Measurements from ENCODE around the gene ATPAF2.

The ATPAF2 gene

DNA sequence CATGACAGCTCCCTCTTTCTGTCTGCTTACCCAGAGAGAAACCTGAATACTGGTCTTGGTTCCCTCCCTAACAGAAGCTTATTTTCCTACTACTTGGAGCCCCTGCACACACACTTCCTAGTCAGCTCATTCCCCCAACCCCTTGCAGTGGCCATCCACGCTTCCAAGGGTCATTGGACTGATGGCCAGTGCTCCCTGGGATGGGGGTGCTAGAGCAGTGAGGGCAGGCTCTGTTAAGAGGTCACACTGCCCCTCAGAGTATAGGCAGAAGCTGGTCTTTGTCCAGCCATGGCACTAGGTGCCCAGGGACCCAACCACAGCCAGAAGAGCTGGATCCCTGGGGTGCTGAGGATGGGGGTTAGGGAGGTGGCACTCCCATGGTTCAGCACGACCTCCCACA, 53.8 kb downstream of the ATPAF2 start:
- no peak for DNase-seq

- no peak for DNase-seq
Measured at GRCh38 chr17:17983776-17984175, 55.2 kb downstream of the ATPAF2 start.

DNA sequence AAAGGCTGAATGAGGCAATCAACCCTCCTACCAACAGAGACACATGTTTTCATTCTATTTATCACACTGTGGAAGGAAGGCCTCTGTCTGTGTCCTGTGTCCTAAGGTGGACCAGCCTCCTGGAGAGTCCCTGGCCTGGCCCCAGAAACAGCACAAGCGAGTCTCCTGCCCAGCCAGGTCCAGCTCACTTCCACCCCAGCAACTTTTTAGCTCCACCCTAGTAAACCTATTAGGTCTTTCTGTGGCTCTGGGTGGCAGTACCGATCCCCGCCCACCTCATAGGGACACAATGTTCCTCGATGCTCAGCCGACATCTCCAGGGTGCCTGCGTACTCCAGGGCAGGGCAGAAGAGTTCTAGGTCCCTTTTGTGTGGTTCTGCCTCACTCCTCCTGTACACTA, 55.6 kb downstream of the ATPAF2 start:
- no peak for DNase-seq

GRCh38 chr17:17982801-17983200, 56.2 kb downstream of the ATPAF2 start:
- DNase-seq = no peak

- no peak for DNase-seq
Measured at GRCh38 chr17:17981330-17981729, 57.6 kb downstream of the ATPAF2 start.

GRCh38 chr17:17979778-17980177, 59.2 kb downstream of the ATPAF2 start:
- DNase-seq = no peak

DNA sequence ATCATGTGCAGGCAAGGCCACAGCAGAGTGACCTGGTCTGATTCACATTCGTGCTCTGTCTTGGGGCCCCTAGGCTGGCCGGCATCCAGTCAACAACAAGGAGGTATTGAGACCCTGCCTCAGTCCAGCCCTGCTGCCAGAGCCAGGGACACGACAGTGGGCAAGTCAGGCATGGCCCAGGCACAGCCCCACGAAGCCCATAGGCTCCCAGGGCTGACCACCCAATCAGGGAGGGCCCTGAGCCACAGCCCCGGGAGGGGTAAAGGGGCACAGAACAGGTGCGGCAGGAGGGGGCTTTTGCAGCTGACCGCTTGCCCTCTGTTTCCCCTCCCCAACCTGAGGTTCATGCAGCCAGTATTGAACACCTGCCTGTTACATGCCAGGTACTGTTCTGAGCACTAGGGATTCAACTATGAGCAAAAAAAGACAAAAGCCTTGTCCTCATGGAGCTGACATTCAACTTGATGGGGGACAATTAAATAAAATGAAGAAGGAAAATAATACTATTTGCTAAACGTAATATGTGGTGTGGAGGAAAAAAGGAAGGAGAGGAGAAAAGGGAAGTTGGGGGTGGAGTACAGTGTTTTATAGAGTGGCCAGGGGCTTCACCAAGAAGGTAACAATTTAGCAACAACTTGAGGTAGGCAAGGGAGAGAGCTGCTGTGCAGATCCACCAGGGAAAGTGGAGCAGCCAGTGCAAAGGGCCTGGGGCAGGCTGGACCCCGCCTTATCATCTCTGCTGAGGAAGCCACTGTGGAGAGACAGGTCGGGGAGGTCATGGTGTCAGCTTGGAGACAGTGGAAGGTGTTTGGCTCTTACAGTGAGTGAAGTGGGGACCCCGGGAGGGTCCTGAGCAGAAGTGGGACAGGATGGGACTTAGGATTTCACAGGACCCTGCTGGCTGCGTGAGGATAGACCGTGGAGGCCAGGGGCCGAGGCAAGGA, 60.2 kb downstream of the ATPAF2 start:
- no peak for DNase-seq

GRCh38 chr17:17976931-17977570, 61.9 kb downstream of the ATPAF2 start:
- DNase-seq = no peak

DNA sequence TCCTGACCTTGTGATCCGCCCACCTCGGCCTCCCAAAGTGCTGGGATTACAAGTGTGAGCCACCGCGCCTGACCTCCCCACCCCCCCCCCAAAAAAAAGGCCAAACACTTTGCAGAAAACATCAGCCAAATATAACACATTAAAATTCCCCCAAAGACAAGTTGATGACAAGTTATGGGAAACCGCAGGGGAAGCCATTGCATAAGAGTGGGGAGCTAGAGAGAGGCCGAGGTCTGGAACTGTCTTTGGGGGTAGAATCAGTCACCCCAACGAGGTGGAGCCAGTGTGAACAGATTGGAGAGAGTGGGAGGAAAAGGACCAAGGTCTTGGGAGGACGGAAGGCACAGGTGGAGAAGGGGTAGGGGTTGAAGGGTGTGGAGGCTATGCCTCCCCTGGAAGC, 63.5 kb downstream of the ATPAF2 start:
- no peak for DNase-seq

GRCh38 chr17:17972952-17973254, 66.1 kb downstream of the ATPAF2 start:
- DNase-seq = no peak

GRCh38 chr17:17972126-17972951, 66.6 kb downstream of the ATPAF2 start, which contains the start of the genes DRC3 and TOM1L2:
DRC3 (plus strand) TSS chr17:17972862; CDS start chr17:17977599, 4,737 bp downstream.
TOM1L2 (minus strand) TSS chr17:17972400; CDS start chr17:17972313, 87 bp downstream.
- DNase-seq = peak; percentile 99 to 100

DNA sequence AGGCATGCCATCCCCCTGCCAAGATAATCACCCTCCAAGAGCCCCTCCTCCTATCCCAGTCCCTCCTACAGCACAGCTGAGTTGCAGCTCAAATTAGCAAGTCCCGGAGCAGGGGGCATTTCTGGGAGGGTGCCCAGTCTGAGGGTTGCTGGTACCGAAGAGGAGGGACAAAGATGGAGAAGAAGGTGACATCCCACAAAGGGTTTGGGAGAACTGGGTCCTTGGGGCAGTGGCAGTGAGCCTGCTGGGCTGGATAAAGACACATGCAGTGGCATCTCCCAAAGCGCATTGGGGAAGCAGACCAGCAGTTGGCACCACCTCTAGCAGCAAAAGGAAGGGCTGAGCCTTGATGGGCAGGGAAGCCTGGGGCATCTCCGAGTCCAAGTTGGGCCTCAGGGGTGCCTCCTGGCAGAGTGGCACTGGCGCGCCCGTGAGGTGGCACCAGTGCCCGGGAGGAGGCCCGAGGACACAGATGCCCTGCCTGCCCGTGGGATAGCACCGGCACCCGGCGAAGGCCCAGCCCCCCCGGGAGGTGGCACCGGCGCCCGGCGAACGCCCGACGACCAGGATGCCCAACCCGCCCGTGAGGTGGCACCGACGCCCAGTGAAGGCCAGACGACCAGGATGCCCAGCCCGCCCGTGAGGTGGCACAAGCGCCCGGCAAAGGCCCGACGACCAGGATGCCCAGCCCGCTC, 67.4 kb downstream of the ATPAF2 start:
- DNase-seq = no peak

GRCh38 chr17:17970699-17971430, 68.1 kb downstream of the ATPAF2 start:
- DNase-seq = no peak
